Large intestine (tissue), 3 donors: ENCODE data around the gene LUZP1. TPM values are rescaled to one million over a fixed set of nuclear protein-coding genes. Genes with fewer than 3 reads are reported as not detected.
A peak's percentile ranks its signal among the peaks of the same experiment; 100 is the strongest.

Source experiments
- DNase-seq, 2 donors: peaks; one replicate each; pipeline versions ENCODE4 v3.0.0 to v3.0.0-alpha.2; 2013
- H3K27ac ChIP-seq: one replicate; pipeline ENCODE4 v1.5.1; 2013; ENCODE audit warnings: low read length
- H3K27me3 ChIP-seq: 2 replicates; pipeline ENCODE4 v1.6.1; 2013; ENCODE audit warnings: low read length; ENCODE audit not compliant: control insufficient read depth, insufficient read depth
- H3K36me3 ChIP-seq: 2 replicates; pipeline ENCODE4 v1.6.1; 2013; ENCODE audit warnings: low read length; ENCODE audit not compliant: control insufficient read depth, insufficient read depth
- H3K4me1 ChIP-seq: one replicate; pipeline ENCODE4 v1.6.1; 2013; ENCODE audit warnings: low read length; ENCODE audit not compliant: control insufficient read depth, insufficient read depth
- H3K4me3 ChIP-seq: one replicate; pipeline ENCODE4 v1.5.1; 2013; ENCODE audit warnings: low read length
- H3K9me3 ChIP-seq: one replicate; pipeline ENCODE4 v1.6.1; 2013; ENCODE audit warnings: mild to moderate bottlenecking, low read depth, low read length, moderate library complexity; ENCODE audit not compliant: control insufficient read depth
- WGBS: methylation state at CpG from one replicate; pipeline ENCODE4 v1.1.5; 2013; ENCODE audit warnings: low lambda C conversion rate; ENCODE audit not compliant: insufficient coverage; 5-methylcytosine and 5-hydroxymethylcytosine counted together
- polyA plus RNA-seq: library from polyadenylated mRNA; unstranded; fragments of 120-200 nt; gene quantifications from one replicate; pipeline ENCODE4 v1.2.1, GENCODE V29; 2013

The LUZP1 gene
- polyA plus RNA-seq, 1 donor = 23.7 TPM

GRCh38 chr1:23177031-23177430 lies 8.4 kb upstream of the LUZP1 start:
- no peak for DNase-seq
- Histone ChIP-seq H3K4me1 (peaks cover 4% of the 10 kb centered on the region), H3K27ac (peak overlapping the region; percentile 41), H3K27me3 (peaks cover 5% of the 10 kb centered on the region), H3K36me3 (no peaks in the 10 kb centered on the region), H3K9me3 (peaks cover 2% of the 10 kb centered on the region), H3K4me3 (peak overlapping the region; percentile 45)
- WGBS = no CpG with 5 or more reads among the region's 10 CpGs

- peaks cover 9% of the 10 kb centered on the region for H3K4me1 ChIP-seq
- peaks cover 5% of the 10 kb centered on the region for H3K27me3 ChIP-seq
- no peaks in the 10 kb centered on the region for H3K36me3 ChIP-seq
- 43% methylated on average over 1 of the region's 1 CpG for WGBS
- no peak overlapping the region for H3K4me3 ChIP-seq
- peak in 1 of 2 donors; percentile 60 for DNase-seq
- H3K27ac ChIP-seq = no peak overlapping the region
- peaks cover 2% of the 10 kb centered on the region for H3K9me3 ChIP-seq
These were observed 5.9 kb upstream of the LUZP1 start for GRCh38 chr1:23174426-23175110.

DNA sequence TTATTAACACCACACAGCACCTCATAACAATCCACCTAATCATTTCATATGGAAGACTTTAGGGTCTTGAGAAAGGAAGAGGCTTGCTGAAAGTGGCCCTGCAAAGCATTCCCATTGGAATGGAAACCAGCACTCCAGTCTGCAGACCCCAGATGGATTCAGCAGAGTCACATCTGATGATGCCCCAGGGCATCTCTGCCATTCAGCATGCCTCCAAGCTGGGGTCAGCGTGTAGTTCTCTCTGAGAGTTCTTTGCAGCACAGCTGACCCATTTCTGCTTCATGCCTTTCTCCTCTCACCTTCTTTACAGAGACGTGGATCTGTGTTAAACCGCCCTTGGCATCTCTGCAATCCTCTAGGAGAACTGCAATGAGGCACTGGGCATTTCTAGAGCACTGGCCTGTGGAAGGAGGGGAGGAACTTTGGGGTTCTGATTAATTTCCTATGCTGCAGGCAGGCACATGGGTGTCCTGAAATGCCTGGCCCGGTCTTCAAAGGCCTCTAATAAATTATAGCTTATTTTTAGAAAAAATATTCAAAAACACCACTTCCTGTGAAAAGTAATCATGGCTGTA lies 2.6 kb upstream of the LUZP1 start:
- H3K27ac ChIP-seq = no peak overlapping the region
- no peaks in the 10 kb centered on the region for H3K27me3 ChIP-seq
- peaks cover 20% of the 10 kb centered on the region for H3K4me1 ChIP-seq
- H3K36me3 ChIP-seq = no peaks in the 10 kb centered on the region
- no peaks in the 10 kb centered on the region for H3K9me3 ChIP-seq
- H3K4me3 ChIP-seq = no peak overlapping the region
- no peak for DNase-seq
- WGBS = 100% methylated on average over 1 of the region's 4 CpGs

DNA sequence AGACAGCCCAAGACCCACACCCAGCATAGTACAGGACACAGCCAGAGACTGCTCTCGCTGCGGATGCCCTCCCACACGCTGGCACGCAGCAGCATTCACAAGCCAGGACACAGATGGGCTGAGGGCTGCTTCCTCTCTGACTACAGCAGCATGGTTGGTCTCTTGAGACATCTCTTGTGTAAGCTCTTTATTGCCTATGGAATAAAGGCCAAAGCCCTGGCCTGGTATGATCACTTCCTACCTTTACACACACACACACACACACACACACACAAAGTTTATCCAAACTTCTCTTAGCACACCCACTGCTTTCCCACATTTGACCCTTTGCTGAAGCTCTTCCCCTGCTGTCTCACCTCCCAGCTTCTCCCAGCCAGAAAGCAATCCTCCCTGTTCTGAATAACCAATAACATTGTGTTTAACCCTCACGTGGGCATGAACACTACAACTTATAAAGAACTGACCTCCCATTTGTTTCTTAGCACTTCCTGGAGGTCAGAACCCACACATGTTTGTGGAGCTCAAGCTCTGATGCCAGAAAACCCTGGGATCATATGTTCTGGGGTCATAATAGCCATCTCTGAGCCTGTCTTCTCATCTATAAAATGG lies 1.2 kb upstream of the LUZP1 start:
- H3K4me1 ChIP-seq = peaks cover 31% of the 10 kb centered on the region
- peak overlapping the region; percentile 70 for H3K27ac ChIP-seq
- WGBS = no CpG with 5 or more reads among the region's 5 CpGs
- no peaks in the 10 kb centered on the region for H3K36me3 ChIP-seq
- no peaks in the 10 kb centered on the region for H3K27me3 ChIP-seq
- no peaks in the 10 kb centered on the region for H3K9me3 ChIP-seq
- H3K4me3 ChIP-seq = no peak overlapping the region
- peak; percentile 68 to 78 for DNase-seq

DNA sequence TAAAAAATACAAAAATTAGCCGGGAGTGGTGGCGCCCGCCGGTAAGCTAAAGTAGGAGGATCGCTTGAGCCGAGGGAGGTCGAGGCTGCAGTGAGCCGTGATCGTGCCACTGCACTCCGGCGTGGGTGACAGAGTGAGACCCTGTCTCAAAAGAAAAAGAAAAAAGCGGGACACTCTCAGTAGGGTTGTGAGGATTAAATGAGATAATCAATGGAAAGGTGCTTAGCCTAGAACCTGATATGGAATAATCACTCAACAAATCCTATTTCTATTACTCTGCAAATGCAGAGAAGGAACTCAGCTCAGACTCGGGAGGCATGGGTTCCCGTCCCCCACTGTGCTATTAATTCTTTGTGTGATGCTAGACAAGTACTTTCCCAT lies 529 bp upstream of the LUZP1 start:
- DNase-seq = no peak
- Histone ChIP-seq H3K27ac (peak overlapping the region; percentile 70), H3K27me3 (no peaks in the 10 kb centered on the region), H3K4me1 (peaks cover 31% of the 10 kb centered on the region), H3K36me3 (no peaks in the 10 kb centered on the region), H3K9me3 (no peaks in the 10 kb centered on the region), H3K4me3 (peak overlapping the region; percentile 93)
- 80% methylated on average over 5 of the region's 14 CpGs for WGBS

DNA sequence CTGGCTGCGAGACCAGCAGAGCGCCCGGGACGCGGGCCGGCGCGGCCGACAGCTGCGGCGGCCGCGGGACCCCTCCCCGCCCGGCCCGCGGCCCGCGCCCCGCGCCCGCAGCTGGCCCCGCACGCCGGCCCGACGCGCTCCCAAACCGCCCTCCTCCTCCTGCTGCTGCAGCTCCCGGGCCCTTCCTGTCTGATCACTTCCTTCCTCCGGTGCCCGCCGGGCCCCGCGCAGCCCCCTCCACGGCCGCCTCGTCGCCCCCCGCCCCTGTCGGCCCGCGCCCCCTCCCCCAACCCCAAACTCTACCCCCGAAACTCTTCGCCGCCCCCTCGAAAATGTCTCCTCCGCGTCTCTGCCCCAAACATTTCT lies 594 bp downstream of the LUZP1 start:
- Histone ChIP-seq H3K4me1 (peaks cover 34% of the 10 kb centered on the region), H3K27me3 (no peaks in the 10 kb centered on the region), H3K9me3 (no peaks in the 10 kb centered on the region), H3K27ac (peak overlapping the region; percentile 86), H3K4me3 (peak overlapping the region; percentile 93), H3K36me3 (no peaks in the 10 kb centered on the region)
- WGBS = no CpG with 5 or more reads among the region's 49 CpGs
- DNase-seq = no peak

GRCh38 chr1:23167353-23168078 lies 1.1 kb downstream of the LUZP1 start:
- H3K27ac ChIP-seq = peak overlapping the region; percentile 86
- peaks cover 34% of the 10 kb centered on the region for H3K4me1 ChIP-seq
- H3K27me3 ChIP-seq = no peaks in the 10 kb centered on the region
- H3K4me3 ChIP-seq = peak overlapping the region; percentile 93
- no peaks in the 10 kb centered on the region for H3K36me3 ChIP-seq
- peak; percentile 33 to 82 for DNase-seq
- no peaks in the 10 kb centered on the region for H3K9me3 ChIP-seq
- no CpG with 5 or more reads among the region's 45 CpGs for WGBS

DNA sequence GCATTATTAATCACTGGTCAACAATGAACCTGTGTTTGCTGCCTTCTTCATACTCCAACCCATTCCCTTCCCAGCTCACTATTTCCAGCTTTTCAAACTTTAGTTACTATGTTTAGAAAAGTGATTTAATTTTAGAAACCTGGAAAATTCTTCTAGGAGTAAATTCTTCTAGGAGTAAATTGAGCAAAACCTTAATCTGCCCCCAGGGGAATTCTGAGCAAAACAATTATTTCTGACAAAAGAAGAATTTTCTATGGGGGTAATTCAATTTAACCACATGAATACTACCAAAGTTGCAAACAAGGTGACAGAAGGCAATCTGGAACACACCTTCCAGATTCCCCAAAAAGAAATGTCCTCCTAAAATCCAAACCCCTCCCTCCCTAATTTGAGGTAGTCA lies 1.8 kb downstream of the LUZP1 start:
- Histone ChIP-seq H3K27ac (peak overlapping the region; percentile 86), H3K4me1 (peaks cover 34% of the 10 kb centered on the region), H3K36me3 (no peaks in the 10 kb centered on the region), H3K27me3 (no peaks in the 10 kb centered on the region), H3K9me3 (no peaks in the 10 kb centered on the region), H3K4me3 (peak overlapping the region; percentile 93)
- DNase-seq = no peak

- no peak for DNase-seq
- no peak overlapping the region for H3K4me3 ChIP-seq
- no peaks in the 10 kb centered on the region for H3K27me3 ChIP-seq
- H3K36me3 ChIP-seq = no peaks in the 10 kb centered on the region
- no peak overlapping the region for H3K27ac ChIP-seq
- no peaks in the 10 kb centered on the region for H3K9me3 ChIP-seq
- 69% methylated on average over 2 of the region's 3 CpGs for WGBS
- peaks cover 42% of the 10 kb centered on the region for H3K4me1 ChIP-seq
These were observed 5.3 kb downstream of the LUZP1 start for GRCh38 chr1:23163395-23163794.

DNA sequence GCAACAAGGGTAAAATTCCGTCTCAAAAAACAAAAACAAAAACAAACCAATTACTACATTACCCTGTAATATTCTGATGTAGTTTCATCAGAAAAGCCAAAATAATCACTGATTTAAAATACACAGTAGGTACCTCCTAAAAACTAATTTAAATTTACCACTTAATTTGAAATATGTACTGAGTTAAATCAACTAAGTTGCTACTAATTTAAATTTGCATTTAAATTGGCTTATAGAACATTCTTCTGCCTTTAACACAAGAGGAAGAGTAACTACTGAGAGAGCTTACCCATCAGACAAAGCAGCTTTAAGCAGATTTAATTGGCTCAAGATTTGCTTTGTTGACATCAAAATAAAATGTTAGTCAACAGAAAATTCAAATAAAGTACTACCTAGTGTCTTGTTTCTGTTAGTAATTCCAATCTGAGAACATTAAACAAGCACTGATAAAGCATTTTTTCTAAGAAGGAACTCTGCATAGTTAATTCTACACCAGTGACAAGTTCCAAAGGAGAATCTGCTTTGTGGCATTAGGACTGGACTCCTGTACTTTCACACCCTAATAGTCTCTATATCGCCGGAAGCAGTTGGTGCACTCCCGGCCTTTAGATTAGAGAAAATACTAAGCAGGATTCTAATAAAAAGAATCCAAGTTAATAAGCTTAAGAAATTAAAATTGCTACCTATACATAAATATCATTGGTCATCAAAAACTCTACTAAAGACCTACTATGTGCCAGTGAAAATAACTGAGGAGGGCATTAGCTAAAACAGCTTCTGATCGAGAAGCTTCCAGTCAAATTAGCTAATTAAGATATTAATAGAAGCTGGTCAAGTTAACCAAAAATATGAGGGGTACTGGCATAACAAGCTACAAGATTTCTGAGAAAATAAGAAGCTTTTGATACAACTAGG lies 8.4 kb downstream of the LUZP1 start:
- WGBS = 8% methylated on average over 3 of the region's 5 CpGs
- no peak overlapping the region for H3K4me3 ChIP-seq
- H3K9me3 ChIP-seq = no peaks in the 10 kb centered on the region
- DNase-seq = peak; percentile 78 to 89
- peaks cover 22% of the 10 kb centered on the region for H3K4me1 ChIP-seq
- peak overlapping the region; percentile 76 for H3K27ac ChIP-seq
- H3K36me3 ChIP-seq = no peaks in the 10 kb centered on the region
- H3K27me3 ChIP-seq = no peaks in the 10 kb centered on the region
